GM23338 (cell line): ENCODE data around the gene PACSIN1. TPM values are rescaled to one million over a fixed set of nuclear protein-coding genes. Genes with fewer than 3 reads are reported as not detected.

ENCODE experiments used
- ATAC-seq: fragments of 200-7000 bp; cut with Tn5 transposase; 3 replicates; pipeline ENCODE4 v1.9.1; 2020
- DNase-seq: peaks from one replicate; pipeline ENCODE4 v3.0.0-alpha.2; 2015; ENCODE audit warnings: low spot score
- H2AFZ ChIP-seq: fragments of 200-600 bp; sonication (generic); 2 replicates; pipeline ENCODE4 v1.8.0; 2016; ENCODE audit warnings: antibody characterized with exemption, mild to moderate bottlenecking, moderate library complexity
- H3F3A ChIP-seq: fragments of 200-600 bp; sonication (generic); replicated peaks from 2 replicates; pipeline ENCODE4 v1.8.0; 2017; ENCODE audit warnings: antibody characterized with exemption, mixed run types, low read depth
- H3K27ac ChIP-seq: fragments of 200-600 bp; sonication (generic); 2 replicates; pipeline ENCODE4 v1.6.1; 2016; ENCODE audit warnings: low read depth
- H3K27me3 ChIP-seq: fragments of 200-600 bp; sonication (generic); 2 replicates; pipeline ENCODE4 v1.8.0; 2016; ENCODE audit warnings: mild to moderate bottlenecking, mixed run types, moderate library complexity; ENCODE audit not compliant: insufficient read depth
- H3K36me3 ChIP-seq: fragments of 200-600 bp; sonication (generic); 2 replicates; pipeline ENCODE4 v1.8.0; 2016; ENCODE audit warnings: mild to moderate bottlenecking; ENCODE audit not compliant: insufficient read depth
- H3K4me1 ChIP-seq: fragments of 200-600 bp; sonication (generic); 2 replicates; pipeline ENCODE4 v1.8.0; 2016; ENCODE audit warnings: mild to moderate bottlenecking, moderate library complexity; ENCODE audit not compliant: insufficient read depth
- H3K4me2 ChIP-seq: fragments of 200-600 bp; sonication (generic); 2 replicates; pipeline ENCODE4 v1.7.1; 2017; ENCODE audit warnings: mixed run types
- H3K4me3 ChIP-seq: fragments of 200-600 bp; sonication (generic); 2 replicates; pipeline ENCODE4 v1.6.1; 2016; ENCODE audit warnings: mixed run types
- H3K79me2 ChIP-seq: fragments of 200-600 bp; sonication (generic); replicated peaks from 2 replicates; pipeline ENCODE4 v1.8.0; 2017; ENCODE audit warnings: mild to moderate bottlenecking; ENCODE audit not compliant: insufficient read depth
- H3K9me2 ChIP-seq: fragments of 200-600 bp; sonication (generic); 2 replicates; pipeline ENCODE4 v1.8.0; 2017; ENCODE audit not compliant: insufficient read depth
- H4K20me1 ChIP-seq: fragments of 200-600 bp; sonication (generic); replicated peaks from 2 replicates; pipeline ENCODE4 v1.8.0; 2017; ENCODE audit warnings: mild to moderate bottlenecking; ENCODE audit not compliant: insufficient read depth
- H3K27ac Mint-ChIP-seq: 2 replicates; pipeline ENCODE4 v1.8.0; 2020; ENCODE audit warnings: inconsistent platforms, mild to moderate bottlenecking, moderate library complexity, mixed read lengths
- H3K27me3 Mint-ChIP-seq: 3 replicates; pipeline ENCODE4 v1.8.0; 2022; ENCODE audit warnings: low read depth, mild to moderate bottlenecking, moderate library complexity, mixed read lengths, inconsistent platforms; ENCODE audit not compliant: insufficient read depth, poor library complexity
- H3K36me3 Mint-ChIP-seq: 3 replicates; pipeline ENCODE4 v1.8.0; 2021; ENCODE audit warnings: low read depth, mild to moderate bottlenecking, inconsistent platforms, moderate library complexity, mixed read lengths
- H3K4me1 Mint-ChIP-seq: 3 replicates; pipeline ENCODE4 v1.8.0; 2020; ENCODE audit warnings: mild to moderate bottlenecking, inconsistent platforms, mixed read lengths
- H3K4me3 Mint-ChIP-seq: 3 replicates; pipeline ENCODE4 v1.8.0; 2021; ENCODE audit warnings: moderate library complexity, mild to moderate bottlenecking, inconsistent platforms, mixed read lengths
- H3K9me3 Mint-ChIP-seq: 3 replicates; pipeline ENCODE4 v1.8.0; 2020; ENCODE audit warnings: moderate library complexity, mild to moderate bottlenecking, inconsistent platforms, mixed read lengths
- CREB1 ChIP-seq: fragments of 250-450 bp; sonication (Bioruptor Pico); IDR thresholded peaks from 2 replicates; pipeline ENCODE4 v1.5.0; 2020; ENCODE audit warnings: low read depth, mild to moderate bottlenecking, moderate library complexity
- CTCF ChIP-seq, 2 experiments: fragments of 200-600 bp in 1 of 2; sonication (generic) in 1 of 2; conservative IDR thresholded peaks; 2 replicates each; pipeline versions ENCODE4 v1.5.1 to v1.6.1; 2016 to 2017; ENCODE audit warnings: antibody characterized with exemption in 2 of 2, low read depth in 2 of 2, mild to moderate bottlenecking in 2 of 2, moderate library complexity in 1 of 2
- ETS1 ChIP-seq: IDR thresholded peaks from 2 replicates; pipeline ENCODE4 v1.6.1; 2016; ENCODE audit warnings: antibody characterized with exemption
- EZH2 ChIP-seq: fragments of 200-600 bp; sonication (generic); IDR thresholded peaks from one replicate; pipeline ENCODE4 v1.8.0; 2017; ENCODE audit warnings: antibody characterized with exemption, mild to moderate bottlenecking, low read depth; ENCODE audit not compliant: unreplicated experiment
- EZH2phosphoT487 ChIP-seq: fragments of 200-600 bp; sonication (generic); IDR thresholded peaks from one replicate; pipeline ENCODE4 v1.8.1; 2018; ENCODE audit warnings: antibody characterized with exemption; ENCODE audit not compliant: unreplicated experiment
- JUNB ChIP-seq: IDR thresholded peaks from one replicate; pipeline ENCODE4 v1.6.1; 2016; ENCODE audit warnings: antibody characterized with exemption; ENCODE audit not compliant: unreplicated experiment
- NANOG ChIP-seq: IDR thresholded peaks from 2 replicates; pipeline ENCODE4 v1.6.1; 2016; ENCODE audit warnings: antibody characterized with exemption, borderline replicate concordance
- POLR2AphosphoS5 ChIP-seq: IDR thresholded peaks from 2 replicates; pipeline ENCODE4 v1.6.1; 2016; ENCODE audit warnings: antibody characterized with exemption, low read depth
- REST ChIP-seq: IDR thresholded peaks from one replicate; pipeline ENCODE4 v1.6.1; 2018; ENCODE audit warnings: antibody characterized with exemption; ENCODE audit not compliant: unreplicated experiment
- STAT1 ChIP-seq: IDR thresholded peaks from one replicate; pipeline ENCODE4 v1.6.1; 2016; ENCODE audit warnings: antibody characterized with exemption; ENCODE audit not compliant: unreplicated experiment
- ZNF114 ChIP-seq: fragments of 250-450 bp; sonication (Bioruptor Pico); IDR thresholded peaks from 2 replicates; pipeline ENCODE4 v1.5.0; 2020; ENCODE audit warnings: mild to moderate bottlenecking, moderate library complexity
- ZNF331 ChIP-seq: fragments of 250-450 bp; sonication (Bioruptor Pico); IDR thresholded peaks from 2 replicates; pipeline ENCODE4 v1.5.0; 2020; ENCODE audit warnings: low read depth, mild to moderate bottlenecking, moderate library complexity
- ZNF462 ChIP-seq: fragments of 250-450 bp; sonication (Bioruptor Pico); IDR thresholded peaks from 2 replicates; pipeline ENCODE4 v1.5.0; 2020; ENCODE audit warnings: mild to moderate bottlenecking, moderate library complexity
- polyA plus RNA-seq: library from polyadenylated mRNA; unstranded; fragments of >200 nt; fragmentation: Nextera tagmentation; extraction: Ambion mirVana; gene quantifications from 2 replicates; pipeline ENCODE4 v1.2.1, GENCODE V29; 2016
- total RNA-seq: library from RNA; depleted of rRNA; stranded (reverse); fragments of >200 nt; shearing (Covaris generic); gene quantifications from 2 replicates; pipeline ENCODE4 v1.2.3, GENCODE V29; 2014

Gene PACSIN1
- total and polyA plus RNA-seq, 2 experiments from 2014 or later = 5.2 to 8.7 TPM

- H3K79me2 ChIP-seq = no peaks in the 10 kb centered on the region
- Mint-ChIP-seq H3K4me3 (no peak overlapping the region), H3K9me3 (no peaks in the 10 kb centered on the region; the same call in 1 of the 3 replicates), H3K4me1 (peaks cover 25% of the 10 kb centered on the region), H3K36me3 (no peaks in the 10 kb centered on the region), H3K27me3 (peaks cover 17% of the 10 kb centered on the region), H3K27ac (no peak overlapping the region)
- H3K36me3 ChIP-seq = no peaks in the 10 kb centered on the region
- no peaks in the 10 kb centered on the region for H3K9me2 ChIP-seq
- DNase-seq (no peak), ATAC-seq (no peak)
- TF ChIP-seq ZNF462 (CRISPR knock-in tag) (no peak), CREB1 (CRISPR knock-in tag) (no peak), ZNF331 (CRISPR knock-in tag) (no peak), ZNF114 (CRISPR knock-in tag) (no peak), EZH2 (no peak), ETS1 (no peak), EZH2phosphoT487 (no peak), REST (no peak), NANOG (no peak), CTCF (conservative IDR thresholded peaks at IDR 0.05; ENCODE audit: low read depth in 2 of 2) (no peak), JUNB (no peak), POLR2AphosphoS5 (no peak), STAT1 (no peak)
- H2AFZ ChIP-seq = no peak overlapping the region
- no peaks in the 10 kb centered on the region for H3K27me3 ChIP-seq
- no peak overlapping the region for H3K4me2 ChIP-seq
- H3K27ac ChIP-seq = no peak overlapping the region
- no peaks in the 10 kb centered on the region for H3F3A ChIP-seq
- H3K4me3 ChIP-seq = no peak overlapping the region
- H3K4me1 ChIP-seq = peaks cover 6% of the 10 kb centered on the region; the same call in 1 of the 2 replicates
- H4K20me1 ChIP-seq = 0 out of 2 replicates have a peak, but pooled peaks cover 3% of the 10 kb centered on the region
These were observed 104.4 kb downstream of the PACSIN1 start for GRCh38 chr6:34570066-34570833.
